Colonic mucosa (tissue), 4 donors: Measurements from ENCODE around the gene ZMIZ1. TPM values are rescaled to one million over a fixed set of nuclear protein-coding genes. Genes with fewer than 3 reads are reported as not detected.

ENCODE experiments used
- DNase-seq: peaks from one replicate; pipeline ENCODE4 v3.0.0-alpha.2; 2020
- H3K27ac ChIP-seq: fragments of 200-600 bp; one replicate; pipeline ENCODE4 v1.8.0; 2021
- H3K27me3 ChIP-seq: fragments of 200-600 bp; one replicate; pipeline ENCODE4 v1.8.0; 2021
- H3K36me3 ChIP-seq: fragments of 200-600 bp; one replicate; pipeline ENCODE4 v1.8.0; 2021
- H3K4me1 ChIP-seq: fragments of 200-600 bp; one replicate; pipeline ENCODE4 v1.8.0; 2021; ENCODE audit warnings: mild to moderate bottlenecking
- H3K4me3 ChIP-seq: fragments of 200-600 bp; one replicate; pipeline ENCODE4 v1.8.0; 2021
- H3K9ac ChIP-seq, 2 donors: one replicate each; pipeline ENCODE4 v1.7.0; 2013; ENCODE audit warnings: control low read depth in 2 of 2, low read depth in 2 of 2, low read length in 2 of 2
- H3K9me3 ChIP-seq: fragments of 200-600 bp; one replicate; pipeline ENCODE4 v1.8.0; 2021
- CTCF ChIP-seq: fragments of 200-600 bp; IDR thresholded peaks from one replicate; pipeline ENCODE4 v1.8.0; 2022; ENCODE audit warnings: antibody characterized with exemption, mild to moderate bottlenecking
- intact Hi-C: fragments of 100-400 bp; cut with DNase I; formaldehyde crosslinking; loops from one replicate; pipeline ENCODE4 v1.14.1; 2022
- total RNA-seq, 2 donors: library from RNA; stranded (reverse); fragmentation: NEBNext Ultra II Directional in 1 of 2; extraction: Animal tissue kit (Norgen Biotek cat#: 25700) in 1 of 2; gene quantifications; one replicate each; pipeline ENCODE4 v1.2.1, GENCODE V29; 2021
- donor health status: healthy.
- donor health status: DM: no; HTN: no; CAD: no.
- donor health status: DM: no; HTN: no; CAD: no.

ZMIZ1 gene
- total RNA-seq, 2 donors from 2014 or later = 51.0 to 54.0 TPM

GRCh38 chr10:79323602-79324001 is 254.8 kb downstream of the ZMIZ1 start:
- Histone ChIP-seq H3K36me3 (no peaks in the 10 kb centered on the region), H3K9me3 (no peaks in the 10 kb centered on the region), H3K4me1 (peaks cover 7% of the 10 kb centered on the region), H3K27me3 (no peaks in the 10 kb centered on the region), H3K27ac (no peak overlapping the region), H3K9ac (no peak overlapping the region), H3K4me3 (no peak overlapping the region)
- no peak for TF ChIP-seq CTCF
- no peak for DNase-seq
- intact Hi-C loops = no loop called here

GRCh38 chr10:79324032-79324695 is 255.4 kb downstream of the ZMIZ1 start:
- TF ChIP-seq CTCF = no peak
- no peaks in the 10 kb centered on the region for H3K9me3 ChIP-seq
- H3K9ac ChIP-seq = no peak overlapping the region
- H3K4me3 ChIP-seq = no peak overlapping the region
- H3K36me3 ChIP-seq = no peaks in the 10 kb centered on the region
- H3K27ac ChIP-seq = no peak overlapping the region
- DNase-seq = no peak
- intact Hi-C loops = no loop called here
- no peaks in the 10 kb centered on the region for H3K27me3 ChIP-seq
- peaks cover 7% of the 10 kb centered on the region for H3K4me1 ChIP-seq

- Histone ChIP-seq H3K36me3 (no peaks in the 10 kb centered on the region), H3K9ac (no peak overlapping the region), H3K27ac (no peak overlapping the region), H3K4me3 (no peak overlapping the region), H3K9me3 (no peaks in the 10 kb centered on the region), H3K27me3 (no peaks in the 10 kb centered on the region), H3K4me1 (peaks cover 7% of the 10 kb centered on the region)
- intact Hi-C loops = no loop called here
- no peak for TF ChIP-seq CTCF
- no peak for DNase-seq
These were observed 257.8 kb downstream of the ZMIZ1 start for GRCh38 chr10:79326361-79327089.

GRCh38 chr10:79327090-79327457 is 258.3 kb downstream of the ZMIZ1 start:
- Histone ChIP-seq H3K27ac (no peak overlapping the region), H3K36me3 (no peaks in the 10 kb centered on the region), H3K4me3 (no peak overlapping the region), H3K4me1 (peaks cover 7% of the 10 kb centered on the region), H3K9ac (no peak overlapping the region), H3K9me3 (no peaks in the 10 kb centered on the region), H3K27me3 (no peaks in the 10 kb centered on the region)
- TF ChIP-seq CTCF = no peak
- no peak for DNase-seq
- intact Hi-C loops = no loop called here

GRCh38 chr10:79328147-79328701 is 259.5 kb downstream of the ZMIZ1 start:
- Histone ChIP-seq H3K36me3 (no peaks in the 10 kb centered on the region), H3K27ac (no peak overlapping the region), H3K4me1 (peaks cover 4% of the 10 kb centered on the region), H3K4me3 (no peak overlapping the region), H3K27me3 (no peaks in the 10 kb centered on the region), H3K9ac (no peak overlapping the region), H3K9me3 (no peaks in the 10 kb centered on the region)
- intact Hi-C loops = no loop called here
- no peak for DNase-seq
- TF ChIP-seq CTCF = no peak
